HG03196 (cell line): ENCODE results near the gene SFI1.
A peak's percentile ranks its signal among the peaks of the same experiment; 100 is the strongest.
"Not testable (repeated sequence)": the region's sequence is repeated elsewhere in the genome, so short reads cannot be mapped to it uniquely, and the experiment has no call there.

Experiments
- ATAC-seq: cut with Tn5 transposase; IDR thresholded peaks from one replicate; pipeline ENCODE4 v1.9.1; 2021; ENCODE audit not compliant: unreplicated experiment

SFI1 gene

GRCh38 chr22:31630331-31631329 is 134.3 kb downstream of the SFI1 start:
- peak; percentile 41 for ATAC-seq

- ATAC-seq = no peak
Observed at GRCh38 chr22:31631436-31631835, 135.1 kb downstream of the SFI1 start.

GRCh38 chr22:31635638-31636306 is 139.4 kb downstream of the SFI1 start:
- ATAC-seq = no peak

GRCh38 chr22:31637447-31637890 is 141.1 kb downstream of the SFI1 start:
- ATAC-seq = peak; percentile 28

- ATAC-seq = peak; percentile 38
Observed at GRCh38 chr22:31637891-31638618, 141.7 kb downstream of the SFI1 start.

GRCh38 chr22:31639436-31640039 is 143.2 kb downstream of the SFI1 start:
- no peak for ATAC-seq

- no peak for ATAC-seq
Observed at GRCh38 chr22:31646186-31647019, 150.1 kb downstream of the SFI1 start.

- no peak for ATAC-seq
Observed at GRCh38 chr22:31647066-31647465, 150.7 kb downstream of the SFI1 start.

- no peak for ATAC-seq
Observed at GRCh38 chr22:31647523-31648320, 151.4 kb downstream of the SFI1 start.

- ATAC-seq = no peak
Observed at GRCh38 chr22:31650391-31650790, 154.1 kb downstream of the SFI1 start.

- ATAC-seq = no peak
Observed at GRCh38 chr22:31651664-31652063, 155.3 kb downstream of the SFI1 start.

- ATAC-seq = no peak
Observed at GRCh38 chr22:31652088-31652487, 155.8 kb downstream of the SFI1 start.

- no peak for ATAC-seq
Observed at GRCh38 chr22:31652911-31653684, 156.8 kb downstream of the SFI1 start.

GRCh38 chr22:31653944-31654343 is 157.6 kb downstream of the SFI1 start:
- no peak for ATAC-seq

- ATAC-seq = no peak
Observed at GRCh38 chr22:31654408-31654807, 158.1 kb downstream of the SFI1 start.

GRCh38 chr22:31659246-31659645 is 162.9 kb downstream of the SFI1 start:
- no peak for ATAC-seq

GRCh38 chr22:31660860-31661341 is 164.6 kb downstream of the SFI1 start:
- ATAC-seq = not testable (repeated sequence)
